ENCODE measurements around the gene TRPV3.

DNA sequence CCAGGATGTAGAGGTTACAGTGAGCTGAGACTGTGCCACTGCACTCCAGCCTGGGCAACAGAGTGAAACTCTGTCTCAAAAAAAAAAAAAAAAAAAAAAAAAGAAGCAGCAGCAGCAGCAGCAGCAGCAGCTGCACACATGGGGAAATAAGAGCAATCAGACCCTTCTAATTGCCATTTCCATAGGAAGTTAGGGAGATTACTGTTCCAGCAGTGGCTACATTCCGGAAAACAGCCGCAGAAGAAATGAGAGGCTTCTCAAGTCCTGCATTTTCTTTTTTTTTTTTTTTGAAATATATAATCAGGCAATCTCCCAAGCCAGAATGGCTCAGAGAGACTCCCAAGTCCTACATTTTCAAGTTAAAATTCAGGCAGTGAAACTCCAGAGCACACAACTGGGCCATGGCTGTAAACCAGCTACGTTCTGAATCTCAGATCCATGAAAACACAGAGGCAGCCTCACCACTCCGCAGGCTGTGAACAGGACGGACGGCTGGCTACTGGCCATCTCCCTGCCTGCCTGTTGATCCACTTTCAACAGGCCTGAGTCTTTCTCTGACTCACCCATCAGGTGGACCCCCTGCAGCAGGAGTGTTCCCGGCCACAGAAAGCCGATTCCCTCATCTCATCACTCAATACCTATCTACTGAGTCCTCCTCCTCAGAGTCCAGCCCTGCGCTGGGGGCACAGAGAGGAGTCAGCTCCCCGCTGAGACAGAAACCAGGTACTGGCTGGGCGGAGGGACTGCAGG is 36.6 kb upstream of the TRPV3 start:
- TF ChIP-seq, protein P1, sequence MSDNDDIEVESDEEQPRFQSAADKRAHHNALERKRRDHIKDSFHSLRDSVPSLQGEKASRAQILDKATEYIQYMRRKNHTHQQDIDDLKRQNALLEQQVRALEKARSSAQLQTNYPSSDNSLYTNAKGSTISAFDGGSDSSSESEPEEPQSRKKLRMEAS (IDR thresholded peaks at IDR 0.05), result no peak
- TF ChIP-seq CTCF (IDR thresholded peaks at IDR 0.05; ENCODE audit: low read depth, low read length, missing input control) (no peak), GABPA (IDR thresholded peaks at IDR 0.05 in 1 of 2, conservative IDR thresholded peaks at IDR 0.05 in 1 of 2) (no peak), SP1 (IDR thresholded peaks at IDR 0.05) (no peak), JUND (IDR thresholded peaks at IDR 0.05) (no peak), REST (IDR thresholded peaks at IDR 0.05) (no peak), FOXA1 (IDR thresholded peaks at IDR 0.05) (no peak)
- TF ChIP-seq, protein P2, sequence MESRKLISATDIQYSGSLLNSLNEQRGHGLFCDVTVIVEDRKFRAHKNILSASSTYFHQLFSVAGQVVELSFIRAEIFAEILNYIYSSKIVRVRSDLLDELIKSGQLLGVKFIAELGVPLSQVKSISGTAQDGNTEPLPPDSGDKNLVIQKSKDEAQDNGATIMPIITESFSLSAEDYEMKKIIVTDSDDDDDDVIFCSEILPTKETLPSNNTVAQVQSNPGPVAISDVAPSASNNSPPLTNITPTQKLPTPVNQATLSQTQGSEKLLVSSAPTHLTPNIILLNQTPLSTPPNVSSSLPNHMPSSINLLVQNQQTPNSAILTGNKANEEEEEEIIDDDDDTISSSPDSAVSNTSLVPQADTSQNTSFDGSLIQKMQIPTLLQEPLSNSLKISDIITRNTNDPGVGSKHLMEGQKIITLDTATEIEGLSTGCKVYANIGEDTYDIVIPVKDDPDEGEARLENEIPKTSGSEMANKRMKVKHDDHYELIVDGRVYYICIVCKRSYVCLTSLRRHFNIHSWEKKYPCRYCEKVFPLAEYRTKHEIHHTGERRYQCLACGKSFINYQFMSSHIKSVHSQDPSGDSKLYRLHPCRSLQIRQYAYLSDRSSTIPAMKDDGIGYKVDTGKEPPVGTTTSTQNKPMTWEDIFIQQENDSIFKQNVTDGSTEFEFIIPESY (IDR thresholded peaks at IDR 0.05), result no peak
